ENCODE results near the gene CD69.

- TF ChIP-seq ZFP3 (CRISPR knock-in tag; IDR thresholded peaks at IDR 0.05) (no peak), TSHZ2 (CRISPR knock-in tag; IDR thresholded peaks at IDR 0.05) (no peak), ZNF70 (CRISPR knock-in tag; IDR thresholded peaks at IDR 0.05) (no peak), ISL1 (CRISPR knock-in tag; IDR thresholded peaks at IDR 0.05) (no peak), PATZ1 (CRISPR knock-in tag; IDR thresholded peaks at IDR 0.05; ENCODE audit: borderline replicate concordance) (no peak), GLIS3 (CRISPR knock-in tag; IDR thresholded peaks at IDR 0.05) (no peak), CSDC2 (CRISPR knock-in tag; IDR thresholded peaks at IDR 0.05) (no peak), PPARA (CRISPR knock-in tag; IDR thresholded peaks at IDR 0.05; ENCODE audit: borderline replicate concordance) (no peak), ZNF565 (CRISPR knock-in tag; conservative IDR thresholded peaks at IDR 0.05; ENCODE audit: low read depth) (no peak)
These were observed 46.0 kb upstream of the CD69 start for GRCh38 chr12:9806714-9807113.

Measured in SK-N-SH treated with all-trans-retinoic acid at 6 μM for 48 hours (cell line).